Measurements from ENCODE around the gene ABLIM1.

DNA sequence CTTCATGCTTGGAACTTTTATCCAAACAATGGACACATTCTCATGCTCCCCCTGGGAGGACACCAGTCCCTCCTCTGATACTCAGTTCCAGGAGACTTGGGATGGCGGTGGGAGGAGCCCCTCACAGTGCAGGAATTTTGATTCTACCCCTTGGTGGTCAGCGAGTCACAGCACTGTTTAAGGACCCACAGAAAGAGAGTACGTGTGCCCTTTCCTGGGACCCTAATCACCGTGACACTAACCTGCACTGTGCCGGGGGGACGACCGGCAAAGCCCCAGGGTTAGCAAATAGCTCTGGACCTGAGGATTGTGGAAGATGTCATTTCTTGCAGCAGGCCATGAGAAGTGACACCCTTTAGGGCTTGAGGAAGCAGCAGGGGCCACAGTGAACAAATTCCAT lies 264.2 kb downstream of the ABLIM1 start:
- TF ChIP-seq, protein P1, sequence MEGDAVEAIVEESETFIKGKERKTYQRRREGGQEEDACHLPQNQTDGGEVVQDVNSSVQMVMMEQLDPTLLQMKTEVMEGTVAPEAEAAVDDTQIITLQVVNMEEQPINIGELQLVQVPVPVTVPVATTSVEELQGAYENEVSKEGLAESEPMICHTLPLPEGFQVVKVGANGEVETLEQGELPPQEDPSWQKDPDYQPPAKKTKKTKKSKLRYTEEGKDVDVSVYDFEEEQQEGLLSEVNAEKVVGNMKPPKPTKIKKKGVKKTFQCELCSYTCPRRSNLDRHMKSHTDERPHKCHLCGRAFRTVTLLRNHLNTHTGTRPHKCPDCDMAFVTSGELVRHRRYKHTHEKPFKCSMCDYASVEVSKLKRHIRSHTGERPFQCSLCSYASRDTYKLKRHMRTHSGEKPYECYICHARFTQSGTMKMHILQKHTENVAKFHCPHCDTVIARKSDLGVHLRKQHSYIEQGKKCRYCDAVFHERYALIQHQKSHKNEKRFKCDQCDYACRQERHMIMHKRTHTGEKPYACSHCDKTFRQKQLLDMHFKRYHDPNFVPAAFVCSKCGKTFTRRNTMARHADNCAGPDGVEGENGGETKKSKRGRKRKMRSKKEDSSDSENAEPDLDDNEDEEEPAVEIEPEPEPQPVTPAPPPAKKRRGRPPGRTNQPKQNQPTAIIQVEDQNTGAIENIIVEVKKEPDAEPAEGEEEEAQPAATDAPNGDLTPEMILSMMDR (IDR thresholded peaks at IDR 0.05) = no peak
- no peak for TF ChIP-seq POLR2A (IDR thresholded peaks at IDR 0.05)

All from testis (tissue), 2 donors.